ENCODE results near the gene FOXE1.
A peak's percentile ranks its signal among the peaks of the same experiment; 100 is the strongest.

Gene FOXE1

GRCh38 chr9:97900103-97900737 lies 47.2 kb downstream of the FOXE1 start:
- no peak for DNase-seq (ENCODE audit: low read depth in 1 of 2, low spot score in 1 of 2)
- Histone ChIP-seq H3K27me3 (ENCODE audit: insufficient read depth, poor library complexity, severe bottlenecking) (no peaks in the 10 kb centered on the region), H3K4me3 (replicated peaks; ENCODE audit: insufficient read depth, low read length) (no peak overlapping the region), H3K27ac (replicated peaks) (no peak overlapping the region)
- TF ChIP-seq POLR2AphosphoS5 (IDR thresholded peaks at IDR 0.05; ENCODE audit: low read depth): no peak
- no peak for TF ChIP-seq REST (IDR thresholded peaks at IDR 0.05; ENCODE audit: insufficient replicate concordance, low read depth)
- TF ChIP-seq GABPA (IDR thresholded peaks at IDR 0.05; ENCODE audit: low read depth): no peak
- TF ChIP-seq SPI1 (IDR thresholded peaks at IDR 0.05; ENCODE audit: borderline replicate concordance, low read depth): no peak
- no peak for TF ChIP-seq CTCF (IDR thresholded peaks at IDR 0.05; ENCODE audit: insufficient read depth, low read length)

- Histone ChIP-seq H3K27me3 (ENCODE audit: insufficient read depth, poor library complexity, severe bottlenecking) (no peaks in the 10 kb centered on the region), H3K27ac (replicated peaks) (no peak overlapping the region), H3K4me3 (replicated peaks; ENCODE audit: insufficient read depth, low read length) (no peak overlapping the region)
- peak in 1 of 2 experiments; percentile 28 for DNase-seq (ENCODE audit: low read depth in 1 of 2, low spot score in 1 of 2)
- TF ChIP-seq POLR2AphosphoS5 (IDR thresholded peaks at IDR 0.05; ENCODE audit: low read depth) (no peak), REST (IDR thresholded peaks at IDR 0.05; ENCODE audit: insufficient replicate concordance, low read depth) (no peak), GABPA (IDR thresholded peaks at IDR 0.05; ENCODE audit: low read depth) (no peak), CTCF (IDR thresholded peaks at IDR 0.05; ENCODE audit: insufficient read depth, low read length) (peak; percentile 66), SPI1 (IDR thresholded peaks at IDR 0.05; ENCODE audit: borderline replicate concordance, low read depth) (no peak)
Measured at GRCh38 chr9:97900738-97901565, 47.9 kb downstream of the FOXE1 start.

DNA sequence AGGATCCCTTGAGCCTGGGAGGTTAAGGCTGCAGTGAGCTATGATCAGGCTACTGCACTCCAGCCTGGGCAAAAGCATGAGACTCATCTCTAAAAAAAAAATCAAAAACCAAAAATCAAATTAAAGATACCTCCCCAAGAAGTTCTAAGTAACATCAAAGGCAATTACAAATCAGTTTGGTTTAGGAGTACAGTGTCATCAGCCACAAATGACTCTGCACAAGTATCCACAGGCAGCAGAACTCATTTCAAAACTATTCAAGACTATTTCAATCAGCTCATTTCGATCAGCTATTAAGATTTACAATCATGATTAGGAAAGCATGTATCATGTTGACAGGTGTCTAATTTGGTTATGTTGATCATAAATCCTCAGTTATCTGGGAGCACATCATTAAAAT lies 50.2 kb downstream of the FOXE1 start:
- TF ChIP-seq POLR2AphosphoS5 (IDR thresholded peaks at IDR 0.05; ENCODE audit: low read depth) (no peak), GABPA (IDR thresholded peaks at IDR 0.05; ENCODE audit: low read depth) (no peak), SPI1 (IDR thresholded peaks at IDR 0.05; ENCODE audit: borderline replicate concordance, low read depth) (no peak), REST (IDR thresholded peaks at IDR 0.05; ENCODE audit: insufficient replicate concordance, low read depth) (no peak), CTCF (IDR thresholded peaks at IDR 0.05; ENCODE audit: insufficient read depth, low read length) (no peak)
- Histone ChIP-seq H3K4me3 (replicated peaks; ENCODE audit: insufficient read depth, low read length) (no peak overlapping the region), H3K27ac (replicated peaks) (peak overlapping the region; percentile 50), H3K27me3 (ENCODE audit: insufficient read depth, poor library complexity, severe bottlenecking) (no peaks in the 10 kb centered on the region)
- DNase-seq (ENCODE audit: low read depth in 1 of 2, low spot score in 1 of 2): no peak
